Breast epithelium (tissue), 4 donors: Measurements from ENCODE around the gene CLN6. TPM values are rescaled to one million over a fixed set of nuclear protein-coding genes. Genes with fewer than 3 reads are reported as not detected.
"Not testable (repeated sequence)": the region's sequence is repeated elsewhere in the genome, so short reads cannot be mapped to it uniquely, and the experiment has no call there.

Experiments
- DNase-seq, 2 donors: peaks; one replicate each; pipeline ENCODE4 v3.0.0-alpha.2; 2019; ENCODE audit warnings: low spot score in 2 of 2
- H3K27ac ChIP-seq, 2 donors: fragments of 200-600 bp; sonication (generic) in 1 of 2; one replicate each; pipeline ENCODE4 v1.5.1; 2016 to 2019; ENCODE audit warnings: mild to moderate bottlenecking in 1 of 2
- H3K27me3 ChIP-seq, 2 donors: fragments of 200-600 bp; sonication (generic) in 1 of 2; one replicate each; pipeline versions ENCODE4 v1.5.1 to v1.6.0; 2017 to 2019; ENCODE audit warnings: control low read depth in 1 of 2, mild to moderate bottlenecking in 1 of 2
- H3K36me3 ChIP-seq: fragments of 200-600 bp; one replicate; pipeline ENCODE4 v1.5.1; 2019
- H3K4me1 ChIP-seq, 2 donors: fragments of 200-600 bp; sonication (generic); one replicate each; pipeline ENCODE4 v1.5.1; 2016 to 2019; ENCODE audit warnings: control low read depth in 1 of 2
- H3K4me3 ChIP-seq, 3 donors: fragments of 200-600 bp; sonication (generic); 1 replicate in 2 of 3; 2 replicates in 1 of 3; pipeline ENCODE4 v1.5.1; 2016 to 2019; ENCODE audit warnings: mild to moderate bottlenecking in 3 of 3, moderate library complexity in 2 of 3
- H3K9me3 ChIP-seq, 2 donors: fragments of 200-600 bp; sonication (generic) in 1 of 2; one replicate each; pipeline ENCODE4 v1.5.1; 2016 to 2019; ENCODE audit warnings: control low read depth in 1 of 2
- CTCF ChIP-seq, 3 donors: fragments of 450-650 bp; IDR thresholded peaks; one replicate each; pipeline ENCODE4 v1.5.1; 2016 to 2017; ENCODE audit warnings: antibody characterized with exemption in 3 of 3, mild to moderate bottlenecking in 3 of 3, moderate library complexity in 3 of 3
- POLR2A ChIP-seq: fragments of 450-650 bp; IDR thresholded peaks from one replicate; pipeline ENCODE4 v1.6.1; 2016; ENCODE audit warnings: antibody characterized with exemption, mild to moderate bottlenecking, moderate library complexity
- POLR2AphosphoS5 ChIP-seq, 3 donors: sonication (generic); formaldehyde crosslinking; IDR thresholded peaks; one replicate each; pipeline ENCODE4 v1.6.1; 2017; ENCODE audit warnings: antibody characterized with exemption in 3 of 3
- intact Hi-C: fragments of 100-400 bp; cut with DNase I; formaldehyde crosslinking; loops from one replicate; pipeline ENCODE4 v1.15.1; 2023; ENCODE audit warnings: low total_unique reads
- total RNA-seq, 3 donors: library from RNA; depleted of rRNA; stranded (reverse); fragments of >200 nt; gene quantifications; one replicate each; pipeline ENCODE4 v1.1.0, GENCODE V29; 2016

CLN6 gene
- total RNA-seq, 3 donors from 2014 or later = 16.5 to 23.1 (median 18.4) TPM

- Histone ChIP-seq H3K27ac (no peak overlapping the region), H3K36me3 (no peaks in the 10 kb centered on the region), H3K9me3 (no peaks in the 10 kb centered on the region), H3K27me3 (no peaks in the 10 kb centered on the region), H3K4me3 (peak overlapping the region in 2 of 3 donors; percentile 71 to 89), H3K4me1 (peaks cover 5 to 9% of the 10 kb centered on the region in 2 donors)
- no peak for DNase-seq
- intact Hi-C loops = no loop called here
- TF ChIP-seq POLR2AphosphoS5 (IDR thresholded peaks at IDR 0.05) (no peak), POLR2A (no peak), CTCF (IDR thresholded peaks at IDR 0.05) (no peak)
Observed at GRCh38 chr15:68227643-68228142, 1.8 kb downstream of the CLN6 start.

- intact Hi-C loops, DNase-seq, H3K36me3 ChIP-seq, H3K27me3 ChIP-seq, H3K4me3 ChIP-seq, H3K27ac ChIP-seq, H3K4me1 ChIP-seq, H3K9me3 ChIP-seq: not testable (repeated sequence)
Observed at GRCh38 chr15:68225442-68225841, 4.1 kb downstream of the CLN6 start.

- no peaks in the 10 kb centered on the region for H3K36me3 ChIP-seq
- no peaks in the 10 kb centered on the region for H3K9me3 ChIP-seq
- H3K4me1 ChIP-seq = peaks cover 5 to 9% of the 10 kb centered on the region in 2 donors
- no peak overlapping the region for H3K4me3 ChIP-seq
- DNase-seq = no peak
- H3K27me3 ChIP-seq = no peaks in the 10 kb centered on the region
- intact Hi-C loops = no loop called here
- no peak for TF ChIP-seq POLR2A
- TF ChIP-seq POLR2AphosphoS5 (IDR thresholded peaks at IDR 0.05) = no peak
- TF ChIP-seq CTCF (IDR thresholded peaks at IDR 0.05) = no peak
- H3K27ac ChIP-seq = no peak overlapping the region
Observed at GRCh38 chr15:68224546-68225250, 4.8 kb downstream of the CLN6 start.

GRCh38 chr15:68224108-68224507 is 5.4 kb downstream of the CLN6 start:
- peak in 1 of 2 donors; percentile 1 for DNase-seq
- TF ChIP-seq CTCF (IDR thresholded peaks at IDR 0.05) = no peak
- TF ChIP-seq POLR2AphosphoS5 (IDR thresholded peaks at IDR 0.05) = no peak
- no peak for TF ChIP-seq POLR2A
- no peak overlapping the region for H3K4me3 ChIP-seq
- H3K27me3 ChIP-seq = no peaks in the 10 kb centered on the region
- no peak overlapping the region for H3K27ac ChIP-seq
- H3K4me1 ChIP-seq = peaks cover 5 to 9% of the 10 kb centered on the region in 2 donors
- H3K36me3 ChIP-seq = no peaks in the 10 kb centered on the region
- intact Hi-C loops = no loop called here
- H3K9me3 ChIP-seq = no peaks in the 10 kb centered on the region

- TF ChIP-seq POLR2A (no peak), POLR2AphosphoS5 (IDR thresholded peaks at IDR 0.05) (no peak), CTCF (IDR thresholded peaks at IDR 0.05) (no peak)
- intact Hi-C loops = no loop called here
- no peak overlapping the region for H3K27ac ChIP-seq
- no peaks in the 10 kb centered on the region for H3K27me3 ChIP-seq
- peaks cover under 1 to 4% of the 10 kb centered on the region in 2 donors for H3K4me1 ChIP-seq
- no peak overlapping the region for H3K4me3 ChIP-seq
- DNase-seq = peak in 1 of 2 donors; percentile 7
- H3K9me3 ChIP-seq = no peaks in the 10 kb centered on the region
- no peaks in the 10 kb centered on the region for H3K36me3 ChIP-seq
Observed at GRCh38 chr15:68223171-68223570, 6.4 kb downstream of the CLN6 start.

- DNase-seq = peak in 1 of 2 donors; percentile 51
Observed at GRCh38 chr15:68222432-68222743, 7.1 kb downstream of the CLN6 start.

GRCh38 chr15:68221530-68222431 is 7.7 kb downstream of the CLN6 start:
- intact Hi-C loops, H3K4me3 ChIP-seq, H3K36me3 ChIP-seq, H3K27me3 ChIP-seq, H3K27ac ChIP-seq, H3K4me1 ChIP-seq, H3K9me3 ChIP-seq: not testable (repeated sequence)
- peak; percentile 11 to 33 for DNase-seq

More at GRCh38 chr15:68222432-68222743, 7.1 kb downstream of the CLN6 start:
- H3K4me3 ChIP-seq, H3K9me3 ChIP-seq, H3K27ac ChIP-seq, H3K36me3 ChIP-seq, H3K4me1 ChIP-seq, H3K27me3 ChIP-seq, intact Hi-C loops: not testable (repeated sequence)
